Pancreas (tissue), 10 donors: Measurements from ENCODE around the gene AIG1. TPM values are rescaled to one million over a fixed set of nuclear protein-coding genes. Genes with fewer than 3 reads are reported as not detected.

ENCODE experiments used
- ATAC-seq, 4 donors: fragments of 200-7000 bp; cut with Tn5 transposase; one replicate each; pipeline versions ENCODE4 v1.8.0 to v1.9.1; 2020; ENCODE audit warnings: mild to moderate bottlenecking in 4 of 4, moderate library complexity in 4 of 4
- DNase-seq, 6 donors: peaks; one replicate each; pipeline ENCODE4 v3.0.0-alpha.2; 2020
- FAIRE-seq: peaks from 2 replicates; lab custom pipeline; 2012; peaks lifted over from hg19 to GRCh38; lab: Jason Lieb, UNC
- H3K27ac ChIP-seq, 4 donors: fragments of 200-600 bp; sonication (generic); 1 replicate in 3 of 4; 2 replicates in 1 of 4; pipeline versions ENCODE4 v1.5.0 to v1.8.0; 2020
- H3K27me3 ChIP-seq, 4 donors: fragments of 200-600 bp; one replicate each; pipeline ENCODE4 v1.8.0; 2021
- H3K36me3 ChIP-seq, 3 donors: fragments of 200-600 bp; sonication (generic) in 1 of 3; one replicate each; pipeline versions ENCODE4 v1.5.0 to v1.8.0; 2020 to 2021
- H3K4me1 ChIP-seq, 3 donors: fragments of 200-600 bp; one replicate each; pipeline ENCODE4 v1.8.0; 2021
- H3K4me3 ChIP-seq, 4 donors: fragments of 200-600 bp; sonication (generic) in 2 of 4; one replicate each; pipeline versions ENCODE4 v1.5.0 to v1.8.0; 2020 to 2021
- H3K9me3 ChIP-seq, 4 donors: fragments of 200-600 bp; one replicate each; pipeline ENCODE4 v1.8.0; 2021
- WGBS, 2 donors: extraction: QIAGEN DNeasy Blood & Tissue Kit; methylation state at CpG; one replicate each; pipeline ENCODE4 v1.1.7; 2013; 5-methylcytosine and 5-hydroxymethylcytosine counted together
- intact Hi-C, 3 donors: fragments of 100-400 bp; cut with DNase I; formaldehyde crosslinking; loops; one replicate each; pipeline versions ENCODE4 v1.11.1 to v1.14.2; 2022
- polyA plus RNA-seq, 2 donors: library from polyadenylated mRNA; stranded (reverse); fragments of 200-250 nt; gene quantifications; one replicate each; pipeline ENCODE4 v1.2.3, GENCODE V29; 2013
- total RNA-seq, 6 donors: library from RNA; stranded (reverse); fragmentation: NEBNext Ultra II Directional in 4 of 6; extraction: Animal tissue kit (Norgen Biotek cat#: 25700) in 4 of 6; gene quantifications; one replicate each; pipeline versions ENCODE4 v1.2.1 to v1.2.4, GENCODE V29; 2021 to 2023
- TF ChIP-seq, protein P1 (sequence below), 4 donors: fragments of 200-600 bp; sonication (generic) in 3 of 4; IDR thresholded peaks; one replicate each; pipeline versions ENCODE4 v1.5.0 to v1.8.0; 2021; ENCODE audit warnings: antibody characterized with exemption in 4 of 4
- donor health status: healthy with polysubstance abuse.
- donor health status: DM: no; HTN: no; CAD: no; lungs with moderate emphysema.
- donor health status: DM: no; HTN: no; CAD: no.
- donor health status: control.
- donor health status: control.
- donor health status: Bipolar disorder and iron deficiency.
- donor health status: DM: yes; HTN: yes; CAD: no.
- donor health status: DM: no; HTN: no; CAD: no.
- donor health status: DM: no; HTN: no; CAD: no.
- donor health status: DM: yes; HTN: yes; CAD: no.

AIG1 gene
- total and polyA plus RNA-seq, 8 donors = 8.7 to 28.9 (median 14.9) TPM

DNA sequence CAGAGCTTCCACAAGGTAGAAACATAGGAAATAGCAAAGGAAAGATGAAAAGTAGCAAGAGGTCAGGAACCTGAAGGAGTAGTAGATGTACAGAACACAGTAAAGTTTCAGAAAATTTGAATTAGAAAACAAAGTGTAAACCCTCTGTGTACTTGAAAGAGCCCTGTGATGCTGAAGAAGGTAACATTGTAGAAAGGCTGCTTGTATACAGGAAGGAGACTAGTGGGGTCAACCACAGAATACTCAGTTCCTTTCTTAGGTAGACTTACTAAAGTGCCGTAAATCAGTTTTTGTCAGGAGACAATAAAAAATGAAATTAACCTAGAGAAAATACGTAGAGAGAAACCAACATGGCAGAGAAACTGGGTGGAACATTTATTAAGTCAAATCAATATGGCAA, 149.7 kb downstream of the AIG1 start:
- DNase-seq (no peak), FAIRE-seq (no peak), ATAC-seq (no peak)
- WGBS, 2 donors = 94 to 96% methylated on average over 2 of the region's 2 CpGs
- Histone ChIP-seq H3K9me3 (no peaks in the 10 kb centered on the region), H3K4me3 (no peak overlapping the region), H3K27ac (no peak overlapping the region), H3K4me1 (no peaks in the 10 kb centered on the region), H3K36me3 (no peaks in the 10 kb centered on the region), H3K27me3 (no peaks in the 10 kb centered on the region)
- TF ChIP-seq, protein P1, sequence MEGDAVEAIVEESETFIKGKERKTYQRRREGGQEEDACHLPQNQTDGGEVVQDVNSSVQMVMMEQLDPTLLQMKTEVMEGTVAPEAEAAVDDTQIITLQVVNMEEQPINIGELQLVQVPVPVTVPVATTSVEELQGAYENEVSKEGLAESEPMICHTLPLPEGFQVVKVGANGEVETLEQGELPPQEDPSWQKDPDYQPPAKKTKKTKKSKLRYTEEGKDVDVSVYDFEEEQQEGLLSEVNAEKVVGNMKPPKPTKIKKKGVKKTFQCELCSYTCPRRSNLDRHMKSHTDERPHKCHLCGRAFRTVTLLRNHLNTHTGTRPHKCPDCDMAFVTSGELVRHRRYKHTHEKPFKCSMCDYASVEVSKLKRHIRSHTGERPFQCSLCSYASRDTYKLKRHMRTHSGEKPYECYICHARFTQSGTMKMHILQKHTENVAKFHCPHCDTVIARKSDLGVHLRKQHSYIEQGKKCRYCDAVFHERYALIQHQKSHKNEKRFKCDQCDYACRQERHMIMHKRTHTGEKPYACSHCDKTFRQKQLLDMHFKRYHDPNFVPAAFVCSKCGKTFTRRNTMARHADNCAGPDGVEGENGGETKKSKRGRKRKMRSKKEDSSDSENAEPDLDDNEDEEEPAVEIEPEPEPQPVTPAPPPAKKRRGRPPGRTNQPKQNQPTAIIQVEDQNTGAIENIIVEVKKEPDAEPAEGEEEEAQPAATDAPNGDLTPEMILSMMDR (IDR thresholded peaks at IDR 0.05) = no peak
- intact Hi-C loops = no loop called here

DNA sequence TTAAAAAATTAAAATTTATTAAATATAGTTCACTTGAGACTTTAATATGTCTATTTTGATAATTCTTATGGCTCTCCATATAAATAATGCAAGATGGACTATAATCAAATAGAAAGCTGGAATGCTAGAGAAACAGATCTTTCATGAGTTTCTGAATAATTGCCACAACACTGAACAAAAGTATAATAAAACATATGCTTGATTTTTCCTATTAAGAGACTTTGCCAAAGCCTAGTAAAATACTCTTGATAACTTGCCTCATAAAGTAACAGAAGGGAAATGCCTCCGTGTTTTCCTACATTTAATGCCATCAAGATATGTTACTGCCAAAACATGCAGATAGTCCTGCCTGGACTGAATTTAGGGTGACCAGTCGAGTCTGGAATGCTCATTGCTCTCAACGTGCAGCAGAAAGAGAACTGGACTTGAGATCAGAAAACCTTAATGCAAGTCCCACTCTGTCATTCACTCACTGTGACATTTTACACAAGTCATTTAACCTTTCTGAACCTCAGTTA, 153.2 kb downstream of the AIG1 start:
- no peak for FAIRE-seq
- 62 to 80% methylated on average over 3 of the region's 3 CpGs for WGBS, 2 donors
- H3K36me3 ChIP-seq = no peaks in the 10 kb centered on the region

DNA sequence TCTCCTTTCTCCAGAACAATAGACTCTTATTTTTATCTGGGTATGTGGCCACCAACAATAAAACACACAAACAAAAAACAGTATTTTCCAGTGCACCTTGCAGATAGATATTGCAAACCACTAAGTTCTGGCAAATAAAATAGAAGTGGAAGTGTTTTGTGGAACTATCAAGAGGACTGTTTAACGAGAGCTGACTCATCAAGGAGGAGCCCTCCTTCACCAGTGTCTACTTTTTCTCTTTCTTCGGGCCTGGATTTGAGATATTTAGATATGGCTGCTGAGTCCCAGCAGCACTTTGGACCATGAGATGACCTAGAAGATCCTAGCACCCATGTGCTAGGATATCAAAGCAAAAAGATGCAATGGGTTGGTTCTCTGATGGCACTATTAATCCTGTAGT, 154.7 kb downstream of the AIG1 start:
- no peak for ATAC-seq
- H3K4me1 ChIP-seq = no peaks in the 10 kb centered on the region
- 81 to 94% methylated on average over 2 of the region's 2 CpGs for WGBS, 2 donors
- H3K27ac ChIP-seq = no peak overlapping the region
- H3K9me3 ChIP-seq = no peaks in the 10 kb centered on the region
- intact Hi-C loops = no loop called here
- TF ChIP-seq, protein P1 (IDR thresholded peaks at IDR 0.05) = no peak
- H3K4me3 ChIP-seq = no peak overlapping the region
- no peaks in the 10 kb centered on the region for H3K36me3 ChIP-seq
- no peak for DNase-seq
- H3K27me3 ChIP-seq = no peaks in the 10 kb centered on the region
- no peak for FAIRE-seq

More for the DNA sequence above, 153.2 kb downstream of the AIG1 start:
- no peak for ATAC-seq
- no peak overlapping the region for H3K27ac ChIP-seq
- no peak overlapping the region for H3K4me3 ChIP-seq
- no peaks in the 10 kb centered on the region for H3K4me1 ChIP-seq
- no peak for DNase-seq
- H3K9me3 ChIP-seq = no peaks in the 10 kb centered on the region
- H3K27me3 ChIP-seq = no peaks in the 10 kb centered on the region
- TF ChIP-seq, protein P1 (IDR thresholded peaks at IDR 0.05) = no peak
- intact Hi-C loops = no loop called here

DNA sequence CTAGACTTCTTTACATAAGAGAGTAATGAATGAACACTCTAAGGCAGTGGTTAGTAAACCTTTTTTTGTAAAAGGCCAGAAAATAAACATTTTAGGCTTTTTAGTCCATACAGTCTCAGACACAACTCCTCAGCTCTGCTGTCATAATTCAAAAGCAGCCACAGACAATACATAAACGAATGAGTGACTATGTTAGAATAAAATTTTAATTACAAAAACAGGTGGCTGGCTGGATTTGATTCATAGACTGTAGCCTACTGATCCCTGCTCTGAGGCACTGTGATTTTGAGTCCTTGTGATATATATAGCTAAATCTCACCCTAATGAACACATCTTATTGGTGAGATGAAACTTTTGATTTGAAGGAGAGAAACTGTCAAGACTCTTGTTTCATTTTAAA, 155.1 kb downstream of the AIG1 start:
- intact Hi-C loops = no loop called here
- ATAC-seq = no peak
- no peaks in the 10 kb centered on the region for H3K36me3 ChIP-seq
- no peaks in the 10 kb centered on the region for H3K9me3 ChIP-seq
- H3K4me3 ChIP-seq = no peak overlapping the region
- H3K4me1 ChIP-seq = no peaks in the 10 kb centered on the region
- H3K27me3 ChIP-seq = no peaks in the 10 kb centered on the region
- no peak for DNase-seq
- no peak overlapping the region for H3K27ac ChIP-seq
- 37 to 50% methylated on average over 1 of the region's 1 CpG for WGBS, 2 donors
- TF ChIP-seq, protein P1 (IDR thresholded peaks at IDR 0.05) = no peak
- no peak for FAIRE-seq

DNA sequence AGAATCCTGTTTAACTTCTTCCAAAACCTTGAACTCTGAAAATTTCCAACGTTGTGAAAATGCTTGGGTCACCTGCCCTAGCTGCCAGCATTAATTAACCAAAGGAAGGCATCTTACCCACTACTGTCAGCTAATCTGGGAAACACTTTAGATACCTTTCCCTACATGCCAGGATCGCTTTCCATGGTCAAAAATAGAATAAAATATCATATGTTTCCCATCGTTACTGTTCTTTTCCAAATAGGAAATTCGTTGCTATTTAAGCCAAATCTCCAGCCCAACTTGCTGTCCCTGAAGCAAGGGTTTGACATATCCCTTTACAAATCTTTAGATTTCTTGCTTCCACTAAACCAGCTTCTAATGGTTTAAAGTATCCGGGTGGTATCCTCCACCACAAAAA, 157.5 kb downstream of the AIG1 start:
- no peak for DNase-seq
- H3K36me3 ChIP-seq = no peaks in the 10 kb centered on the region
- peaks cover 0 to under 1% (median 0%) of the 10 kb centered on the region in 3 donors for H3K4me1 ChIP-seq
- FAIRE-seq = no peak
- TF ChIP-seq, protein P1 (IDR thresholded peaks at IDR 0.05) = no peak
- no peak overlapping the region for H3K27ac ChIP-seq
- 79 to 82% methylated on average over 5 of the region's 5 CpGs for WGBS, 2 donors
- H3K9me3 ChIP-seq = no peaks in the 10 kb centered on the region
- no peak for ATAC-seq
- intact Hi-C loops = no loop called here
- no peak overlapping the region for H3K4me3 ChIP-seq
- no peaks in the 10 kb centered on the region for H3K27me3 ChIP-seq
